Right renal cortex interstitium (tissue), 3 donors: ENCODE data around the gene GALP. TPM values are rescaled to one million over a fixed set of nuclear protein-coding genes. Genes with fewer than 3 reads are reported as not detected.
A peak's percentile ranks its signal among the peaks of the same experiment; 100 is the strongest.
"Not testable (repeated sequence)": the region's sequence is repeated elsewhere in the genome, so short reads cannot be mapped to it uniquely, and the experiment has no call there.

ENCODE experiments used
- DNase-seq, 3 donors: peaks; one replicate each; pipeline ENCODE4 v3.0.0-alpha.2; 2013; ENCODE audit warnings: low read depth in 3 of 3, low spot score in 2 of 3
- polyA plus RNA-seq, 3 donors: library from polyadenylated mRNA; unstranded; fragments of 120-200 nt; gene quantifications; one replicate each; pipeline ENCODE4 v1.2.1, GENCODE V29; 2013; ENCODE audit not compliant: insufficient read length in 3 of 3

The GALP gene
- not detected for polyA plus RNA-seq

- DNase-seq, result not testable (repeated sequence)
Observed at GRCh38 chr19:56175861-56176307, at the start of gene GALP. Gene GALP (plus strand): TSS chr19:56176008. CDS start chr19:56177109, 1,101 bp downstream.

DNA sequence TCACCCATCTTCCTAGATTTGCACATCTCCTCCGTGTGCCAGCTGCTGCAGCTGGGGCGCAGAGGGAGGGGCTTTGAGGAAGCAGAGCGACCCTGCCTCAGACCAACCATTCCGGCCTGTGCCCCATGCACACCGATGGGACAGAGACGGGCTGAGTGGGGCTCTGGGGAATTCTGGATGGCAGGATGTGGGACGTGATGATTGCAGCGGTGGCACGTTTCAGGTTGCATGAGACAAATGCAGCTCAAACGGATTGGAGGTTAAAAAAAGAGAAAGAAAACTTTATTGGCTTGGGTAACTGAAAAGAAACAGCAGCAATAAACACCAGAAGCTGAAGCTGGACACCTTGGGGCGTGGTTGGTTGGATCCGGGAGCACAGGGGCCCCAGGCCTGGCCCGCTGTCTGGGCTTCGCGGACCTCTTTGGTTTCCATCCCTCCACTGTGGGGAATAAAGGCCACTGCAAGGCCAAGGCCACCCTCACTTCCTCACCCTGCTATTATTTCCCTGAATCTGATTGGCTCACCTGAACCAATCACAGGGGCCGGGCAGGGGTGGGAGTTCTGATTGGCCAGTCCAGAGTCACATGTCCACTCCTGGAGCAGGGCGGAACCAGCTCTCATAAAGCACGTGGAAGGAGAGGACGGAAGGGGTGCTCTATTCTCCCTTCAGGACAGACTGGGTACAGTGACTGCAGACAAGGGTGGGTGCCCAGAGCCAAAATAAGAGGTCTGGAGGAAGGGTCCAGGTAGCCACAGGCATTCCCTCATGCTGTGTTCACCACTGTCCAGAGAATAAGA is 48.6 kb upstream of the GALP start:
- no peak for DNase-seq

GRCh38 chr19:56130006-56130405 is 45.8 kb upstream of the GALP start:
- no peak for DNase-seq

- no peak for DNase-seq
Observed at GRCh38 chr19:56131651-56132050, 44.2 kb upstream of the GALP start.

GRCh38 chr19:56132316-56132822 is 43.4 kb upstream of the GALP start:
- no peak for DNase-seq

DNA sequence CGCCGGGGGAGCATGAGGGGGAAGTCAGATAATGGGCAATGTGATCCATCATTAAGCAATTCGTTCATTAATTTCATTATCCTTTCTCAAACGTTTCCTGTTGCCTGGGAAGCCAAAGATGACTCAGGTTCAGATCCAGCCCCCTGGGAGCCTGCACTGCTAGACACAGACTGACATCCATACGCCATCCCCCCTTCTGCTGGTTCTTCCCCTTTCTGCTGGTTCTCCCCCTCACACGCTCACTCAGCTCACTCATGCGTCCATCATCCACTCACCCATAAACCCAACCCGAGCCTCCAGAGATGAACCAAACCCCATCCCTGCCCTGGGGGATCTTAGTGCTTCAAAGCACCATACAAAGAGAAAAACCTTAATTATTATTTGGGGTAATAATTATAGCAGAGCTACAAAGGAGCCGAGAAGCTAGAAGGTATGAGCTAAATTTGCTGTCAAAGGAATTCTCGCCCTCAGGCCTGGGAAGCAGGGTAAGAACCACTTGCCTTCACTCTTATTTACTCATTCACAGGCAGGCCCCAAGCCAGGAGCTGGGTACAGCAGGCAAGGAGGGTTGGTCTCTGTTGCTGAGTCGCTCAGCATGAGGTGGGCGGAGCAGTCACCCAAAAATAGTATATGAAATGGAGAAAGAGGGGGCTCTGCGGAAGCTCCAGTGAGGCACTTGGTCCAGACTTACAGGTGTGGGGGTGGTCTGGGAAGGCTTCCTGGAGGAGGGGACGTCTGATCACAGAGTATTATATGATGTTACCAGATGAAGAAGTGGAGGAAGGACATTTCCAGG is 41.8 kb upstream of the GALP start:
- no peak for DNase-seq

DNA sequence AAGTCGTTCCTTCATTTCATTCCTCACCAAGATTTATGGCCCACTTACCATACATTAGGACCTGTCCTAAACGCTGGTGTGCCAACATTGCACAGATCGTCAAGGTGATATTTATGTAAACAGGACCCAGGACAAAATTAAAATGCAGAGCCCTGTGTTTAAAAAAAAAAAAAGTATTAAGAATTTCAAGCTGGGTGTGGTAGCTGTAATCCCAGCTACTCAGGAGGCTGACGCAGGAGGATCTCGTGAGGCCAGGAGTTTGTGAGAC is 41.2 kb upstream of the GALP start:
- DNase-seq, result no peak

DNA sequence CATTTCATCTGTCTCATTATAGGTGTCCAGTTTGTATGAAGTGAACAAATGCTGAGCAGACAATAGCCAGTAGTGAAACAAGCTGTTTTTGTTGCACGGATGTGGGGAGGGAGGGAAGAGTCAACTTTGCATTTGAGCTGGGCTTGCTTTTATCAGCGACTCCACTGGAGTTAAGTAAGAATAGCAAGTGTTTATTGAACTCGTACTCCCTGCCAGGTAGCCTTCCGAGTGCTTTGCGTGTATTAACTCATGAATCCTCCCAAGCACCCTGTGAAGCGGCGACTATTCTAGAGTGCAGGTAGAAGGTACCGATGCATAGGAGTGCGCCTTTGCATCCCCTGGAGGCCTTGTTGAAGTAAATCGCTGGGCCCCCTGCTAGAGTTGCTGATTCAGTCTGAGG is 39.4 kb upstream of the GALP start:
- no peak for DNase-seq

DNA sequence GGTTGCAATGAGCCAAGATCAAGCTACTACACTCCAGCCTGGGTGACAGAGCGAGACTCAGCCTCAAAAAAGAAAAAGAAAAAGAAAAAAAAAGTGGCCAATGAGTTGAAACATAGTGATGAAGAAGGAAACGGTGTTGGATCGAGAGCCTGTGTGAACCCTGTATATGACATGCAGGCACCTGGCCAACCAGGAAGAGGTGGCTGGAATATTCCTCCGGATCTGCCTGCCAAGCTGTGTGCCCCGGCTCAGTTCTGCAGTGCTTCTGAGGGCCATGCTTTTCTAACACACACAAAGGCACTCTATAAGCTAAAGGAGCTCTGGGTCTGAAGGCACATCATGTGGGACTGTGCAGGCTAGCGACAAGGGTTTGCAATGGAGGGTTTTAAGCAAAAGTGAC is 38.4 kb upstream of the GALP start:
- DNase-seq, result no peak

DNA sequence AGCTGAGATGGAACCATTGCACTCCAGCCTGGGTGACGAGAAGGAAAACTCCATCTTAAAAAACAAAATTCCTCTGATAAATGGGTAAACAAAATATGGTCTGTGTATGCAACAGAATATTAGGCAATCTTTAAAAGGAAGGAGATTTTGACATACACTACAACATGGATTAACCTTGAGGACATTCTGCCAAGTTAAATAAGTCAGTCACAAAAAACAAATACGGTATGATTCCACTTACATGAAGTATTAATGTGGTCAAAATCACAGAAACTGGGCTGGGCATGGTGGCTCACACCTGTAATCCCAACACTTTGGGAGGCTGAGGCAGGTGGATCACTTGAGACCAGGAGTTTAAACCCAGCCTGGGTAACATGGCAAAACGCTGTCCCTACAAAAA is 37.7 kb upstream of the GALP start:
- DNase-seq, result no peak

DNA sequence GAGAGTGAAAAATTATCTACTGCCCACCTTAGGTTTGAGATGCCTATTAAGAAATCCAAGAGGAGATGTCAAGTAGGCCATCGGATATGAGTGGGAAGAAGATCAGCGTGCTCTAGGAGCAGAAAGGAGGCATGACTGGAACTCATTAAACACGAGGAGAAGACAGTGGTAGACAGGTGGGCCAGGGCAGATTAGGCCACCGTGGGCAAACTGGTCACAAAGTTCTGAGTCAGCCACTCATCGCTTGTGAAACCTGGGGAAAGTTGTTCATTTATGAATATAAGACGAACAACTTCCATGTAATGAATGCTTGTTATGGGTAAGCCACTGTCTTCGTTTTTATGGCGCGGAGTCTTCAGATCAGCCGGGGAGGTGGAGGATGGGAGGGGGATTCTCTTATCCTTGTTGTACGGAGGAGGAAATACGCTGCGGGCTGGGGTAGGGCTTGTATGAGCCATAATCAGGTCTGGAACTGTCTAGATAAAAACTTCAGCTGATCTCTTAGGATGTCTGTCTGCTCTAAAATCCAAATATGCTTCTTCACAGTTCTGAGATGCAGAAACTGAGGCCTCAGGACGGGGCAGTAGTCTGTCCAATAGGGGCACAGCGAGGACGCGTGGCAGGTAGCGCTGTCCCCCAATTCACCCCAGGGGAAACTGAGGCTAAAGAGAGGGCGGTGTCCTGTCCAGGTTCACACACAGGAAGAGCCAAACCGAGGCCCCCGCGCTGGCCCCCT is 35.8 kb upstream of the GALP start:
- DNase-seq, result no peak

DNA sequence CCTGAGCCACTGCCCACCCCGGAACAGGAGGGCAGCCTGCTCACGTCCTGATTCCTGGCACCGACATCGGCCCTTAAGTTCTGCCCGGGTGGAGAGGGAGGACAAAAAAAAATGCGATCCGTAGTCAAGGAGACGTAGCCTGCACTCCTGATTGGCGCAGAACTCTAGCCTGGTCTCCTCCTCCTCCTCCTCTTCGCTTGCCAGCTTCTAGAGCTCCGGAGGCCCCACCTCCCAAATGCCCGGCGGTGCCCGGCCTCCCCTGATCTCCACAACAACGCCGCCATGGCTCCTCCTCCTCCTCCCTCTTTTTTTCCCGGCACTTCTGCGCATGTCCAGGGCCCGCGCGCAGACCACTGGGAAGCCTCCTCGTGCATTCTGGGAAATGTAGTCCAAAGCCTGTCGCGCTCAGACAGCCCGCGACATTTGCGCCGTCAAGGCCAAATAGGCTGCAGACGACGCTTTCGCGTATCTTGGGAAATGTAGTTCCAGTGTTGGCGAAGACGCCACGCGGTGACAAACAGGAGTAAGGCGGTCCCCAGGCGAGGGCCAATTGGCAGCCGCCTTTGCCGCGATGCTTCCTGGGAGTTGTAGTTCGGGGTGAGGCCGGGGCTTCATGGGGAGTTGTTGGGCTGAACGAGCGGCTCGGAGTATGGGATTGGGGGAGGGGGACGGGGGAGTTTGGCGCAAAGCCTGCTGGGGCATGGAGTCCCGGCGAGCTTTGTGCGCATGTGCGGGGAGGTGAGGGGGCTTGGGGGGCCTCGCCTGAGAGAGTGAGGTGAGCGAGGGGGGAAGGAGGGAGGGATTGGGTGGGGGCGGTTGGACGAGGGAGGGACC is 35.0 kb upstream of the GALP start, which contains the start of gene ZNF444:
Gene ZNF444, plus strand, starts transcription at position 705 of the 834 bp plus-strand sequence. CDS start 5,625 bp downstream, outside the sequence.
- peak; percentile 98 to 99 (median 98) for DNase-seq

DNA sequence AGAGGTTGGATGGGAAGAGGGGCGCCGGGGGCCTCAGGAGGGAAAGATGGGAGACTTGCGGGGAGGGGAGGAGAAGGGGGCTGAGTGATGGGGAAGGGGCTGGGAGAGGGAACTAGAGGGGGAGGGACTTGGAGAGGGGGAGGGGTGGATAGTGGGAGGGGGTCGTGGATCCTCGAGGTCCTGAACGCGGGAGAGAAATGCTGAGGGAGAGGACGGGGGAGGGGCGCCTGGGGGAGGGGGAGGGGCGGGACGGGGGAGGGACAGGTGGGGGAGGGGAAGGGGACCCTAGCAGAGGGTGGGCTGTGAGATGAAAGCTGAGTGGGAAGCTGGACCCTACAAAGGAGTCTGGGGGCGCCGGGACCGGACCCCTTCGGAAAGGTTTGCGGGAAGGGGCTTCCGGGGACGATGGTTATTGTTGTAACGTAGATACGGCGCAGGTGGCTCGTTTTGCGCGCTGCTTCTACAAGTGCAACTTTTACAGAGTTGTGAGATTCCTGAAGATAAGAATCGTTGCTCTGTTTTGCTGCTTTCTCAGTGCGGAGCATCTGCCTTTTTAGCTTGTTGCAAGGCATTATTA is 34.3 kb upstream of the GALP start:
- DNase-seq, result no peak

DNA sequence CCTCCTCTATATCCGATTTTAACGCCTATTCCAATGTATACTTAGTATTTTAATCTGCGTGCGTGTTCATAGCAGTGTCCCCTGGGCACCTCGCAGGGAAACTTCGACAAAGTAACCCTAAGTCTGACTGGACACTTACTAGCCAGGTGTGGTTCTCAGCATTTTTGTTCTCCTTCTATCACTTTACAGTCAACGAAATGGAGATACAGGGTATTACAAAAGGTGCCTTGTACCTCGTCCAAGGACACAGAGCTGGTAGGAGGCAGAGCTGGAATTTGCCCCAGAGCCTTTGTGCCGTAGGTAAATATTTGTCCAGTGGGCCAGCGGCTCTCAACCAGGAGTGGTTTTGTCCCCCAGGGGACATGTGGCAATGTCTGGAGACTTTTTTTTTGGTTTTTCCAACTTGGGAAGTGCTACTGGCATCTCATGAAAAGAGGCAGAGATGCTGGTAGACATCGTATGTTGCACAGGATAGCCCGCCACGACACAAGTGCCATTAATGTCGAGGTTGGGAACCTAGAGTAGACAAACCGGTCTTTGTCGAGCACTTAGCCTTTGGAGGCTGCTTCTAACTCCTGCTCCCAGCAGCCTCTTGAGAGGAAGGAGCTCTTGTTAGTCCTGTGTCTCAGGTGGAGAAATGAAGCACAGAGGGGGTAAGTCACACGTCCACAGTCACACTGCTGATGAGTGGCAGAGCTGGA is 33.6 kb upstream of the GALP start:
- DNase-seq, result no peak

- no peak for DNase-seq
Observed at GRCh38 chr19:56142897-56143434, 32.8 kb upstream of the GALP start.

DNA sequence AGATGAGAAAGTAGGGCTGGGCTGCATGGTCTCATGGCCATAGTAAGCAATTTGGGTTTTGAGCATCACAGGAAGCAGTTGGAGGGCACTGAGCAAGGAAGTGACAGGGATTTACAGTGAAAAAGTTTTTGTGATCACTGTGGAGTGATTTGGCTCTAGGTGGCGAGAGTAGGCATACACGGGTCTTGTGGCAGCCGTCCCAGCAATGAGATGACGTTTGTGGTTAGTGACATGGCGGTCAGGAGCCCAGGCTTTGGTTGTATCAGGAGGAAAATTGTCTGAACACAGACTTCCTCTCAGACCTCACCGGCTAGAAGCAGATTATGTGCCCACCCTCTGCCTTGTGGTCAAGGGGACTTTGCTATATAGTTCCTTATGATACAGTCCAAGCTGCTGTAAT is 31.4 kb upstream of the GALP start:
- DNase-seq, result no peak

DNA sequence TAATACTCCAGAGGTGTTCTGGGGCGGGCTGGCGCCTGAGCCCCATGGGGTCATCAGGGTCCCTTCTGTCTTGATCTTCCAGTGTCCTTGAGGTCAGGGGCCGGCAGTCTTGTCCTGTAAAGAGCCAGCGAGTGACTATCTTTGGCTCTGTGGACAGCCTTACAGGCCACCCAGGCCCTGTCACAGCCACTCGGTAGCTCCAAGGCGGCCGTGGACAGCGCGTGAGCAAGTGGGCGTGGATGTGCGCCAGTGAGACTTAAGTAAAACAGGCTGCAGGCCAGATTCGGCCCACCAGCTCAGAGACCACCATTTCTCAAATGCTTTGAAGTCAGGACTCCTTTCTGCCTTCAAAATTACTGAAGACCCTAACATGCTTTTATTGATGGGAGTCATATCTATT is 31.0 kb upstream of the GALP start:
- DNase-seq, result no peak

DNA sequence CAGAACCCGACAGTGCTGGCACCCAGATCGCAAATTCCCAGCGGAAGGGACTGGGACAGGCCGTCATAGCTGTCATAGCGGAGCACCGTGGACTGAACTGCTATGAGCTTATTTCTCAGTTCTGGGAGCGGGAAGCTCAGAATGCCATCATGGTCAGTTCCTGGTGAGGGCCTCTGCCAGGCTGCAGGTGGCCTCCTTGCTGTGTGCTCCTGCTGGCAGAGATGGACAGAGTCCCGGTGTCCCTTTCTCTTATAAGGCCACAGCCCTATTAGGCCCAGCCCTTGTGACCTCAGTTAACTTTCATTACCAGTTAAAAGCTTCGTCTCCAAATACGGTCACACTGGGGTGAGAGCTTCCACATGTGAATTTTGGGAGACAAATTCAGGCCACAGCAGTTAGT is 30.1 kb upstream of the GALP start:
- DNase-seq, result no peak

DNA sequence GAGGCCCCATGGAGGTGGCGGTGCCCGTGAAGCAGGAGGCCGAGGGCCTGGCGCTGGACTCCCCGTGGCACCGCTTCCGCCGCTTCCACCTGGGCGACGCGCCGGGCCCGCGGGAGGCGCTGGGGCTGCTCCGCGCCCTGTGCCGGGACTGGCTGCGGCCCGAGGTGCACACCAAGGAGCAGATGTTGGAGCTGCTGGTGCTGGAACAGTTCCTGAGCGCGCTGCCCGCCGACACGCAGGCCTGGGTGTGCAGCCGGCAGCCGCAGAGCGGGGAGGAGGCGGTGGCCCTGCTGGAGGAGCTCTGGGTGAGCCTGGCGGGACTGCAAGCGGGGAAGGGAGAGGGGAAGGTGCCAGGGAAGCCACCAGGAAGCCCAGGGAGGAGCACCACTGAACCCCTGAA is 28.9 kb upstream of the GALP start:
- DNase-seq, result no peak
